Pancreas (tissue), 10 donors: ENCODE measurements around the gene TFF1. TPM values are rescaled to one million over a fixed set of nuclear protein-coding genes. Genes with fewer than 3 reads are reported as not detected.
A peak's percentile ranks its signal among the peaks of the same experiment; 100 is the strongest.

Experiments
- ATAC-seq, 4 donors: fragments of 200-7000 bp; cut with Tn5 transposase; one replicate each; pipeline versions ENCODE4 v1.8.0 to v1.9.1; 2020; ENCODE audit warnings: mild to moderate bottlenecking in 4 of 4, moderate library complexity in 4 of 4
- DNase-seq, 6 donors: peaks; one replicate each; pipeline ENCODE4 v3.0.0-alpha.2; 2020
- FAIRE-seq: peaks from 2 replicates; lab custom pipeline; 2012; peaks lifted over from hg19 to GRCh38; lab: Jason Lieb, UNC
- H3K27ac ChIP-seq, 4 donors: fragments of 200-600 bp; sonication (generic); 1 replicate in 3 of 4; 2 replicates in 1 of 4; pipeline versions ENCODE4 v1.5.0 to v1.8.0; 2020
- H3K27me3 ChIP-seq, 4 donors: fragments of 200-600 bp; one replicate each; pipeline ENCODE4 v1.8.0; 2021
- H3K36me3 ChIP-seq, 3 donors: fragments of 200-600 bp; sonication (generic) in 1 of 3; one replicate each; pipeline versions ENCODE4 v1.5.0 to v1.8.0; 2020 to 2021
- H3K4me1 ChIP-seq, 3 donors: fragments of 200-600 bp; one replicate each; pipeline ENCODE4 v1.8.0; 2021
- H3K4me3 ChIP-seq, 4 donors: fragments of 200-600 bp; sonication (generic) in 2 of 4; one replicate each; pipeline versions ENCODE4 v1.5.0 to v1.8.0; 2020 to 2021
- H3K9me3 ChIP-seq, 4 donors: fragments of 200-600 bp; one replicate each; pipeline ENCODE4 v1.8.0; 2021
- WGBS, 2 donors: extraction: QIAGEN DNeasy Blood & Tissue Kit; methylation state at CpG; one replicate each; pipeline ENCODE4 v1.1.7; 2013; 5-methylcytosine and 5-hydroxymethylcytosine counted together
- intact Hi-C, 3 donors: fragments of 100-400 bp; cut with DNase I; formaldehyde crosslinking; loops; one replicate each; pipeline versions ENCODE4 v1.11.1 to v1.14.2; 2022
- polyA plus RNA-seq, 2 donors: library from polyadenylated mRNA; stranded (reverse); fragments of 200-250 nt; gene quantifications; one replicate each; pipeline ENCODE4 v1.2.3, GENCODE V29; 2013
- total RNA-seq, 6 donors: library from RNA; stranded (reverse); fragmentation: NEBNext Ultra II Directional in 4 of 6; extraction: Animal tissue kit (Norgen Biotek cat#: 25700) in 4 of 6; gene quantifications; one replicate each; pipeline versions ENCODE4 v1.2.1 to v1.2.4, GENCODE V29; 2021 to 2023
- TF ChIP-seq, protein P1 (sequence below), 4 donors: fragments of 200-600 bp; sonication (generic) in 3 of 4; IDR thresholded peaks; one replicate each; pipeline versions ENCODE4 v1.5.0 to v1.8.0; 2021; ENCODE audit warnings: antibody characterized with exemption in 4 of 4
- donor health status: healthy with polysubstance abuse.
- donor health status: DM: no; HTN: no; CAD: no; lungs with moderate emphysema.
- donor health status: DM: no; HTN: no; CAD: no.
- donor health status: control.
- donor health status: control.
- donor health status: Bipolar disorder and iron deficiency.
- donor health status: DM: yes; HTN: yes; CAD: no.
- donor health status: DM: no; HTN: no; CAD: no.
- donor health status: DM: no; HTN: no; CAD: no.
- donor health status: DM: yes; HTN: yes; CAD: no.

TFF1 gene
- total and polyA plus RNA-seq, 8 donors = 0.80 to 40.6 (median 2.9) TPM; not detected in 1

- H3K27me3 ChIP-seq = no peaks in the 10 kb centered on the region
- H3K36me3 ChIP-seq = no peaks in the 10 kb centered on the region
- FAIRE-seq = no peak
- no peak for DNase-seq
- H3K4me3 ChIP-seq = no peak overlapping the region
- no peak overlapping the region for H3K27ac ChIP-seq
- TF ChIP-seq, protein P1, sequence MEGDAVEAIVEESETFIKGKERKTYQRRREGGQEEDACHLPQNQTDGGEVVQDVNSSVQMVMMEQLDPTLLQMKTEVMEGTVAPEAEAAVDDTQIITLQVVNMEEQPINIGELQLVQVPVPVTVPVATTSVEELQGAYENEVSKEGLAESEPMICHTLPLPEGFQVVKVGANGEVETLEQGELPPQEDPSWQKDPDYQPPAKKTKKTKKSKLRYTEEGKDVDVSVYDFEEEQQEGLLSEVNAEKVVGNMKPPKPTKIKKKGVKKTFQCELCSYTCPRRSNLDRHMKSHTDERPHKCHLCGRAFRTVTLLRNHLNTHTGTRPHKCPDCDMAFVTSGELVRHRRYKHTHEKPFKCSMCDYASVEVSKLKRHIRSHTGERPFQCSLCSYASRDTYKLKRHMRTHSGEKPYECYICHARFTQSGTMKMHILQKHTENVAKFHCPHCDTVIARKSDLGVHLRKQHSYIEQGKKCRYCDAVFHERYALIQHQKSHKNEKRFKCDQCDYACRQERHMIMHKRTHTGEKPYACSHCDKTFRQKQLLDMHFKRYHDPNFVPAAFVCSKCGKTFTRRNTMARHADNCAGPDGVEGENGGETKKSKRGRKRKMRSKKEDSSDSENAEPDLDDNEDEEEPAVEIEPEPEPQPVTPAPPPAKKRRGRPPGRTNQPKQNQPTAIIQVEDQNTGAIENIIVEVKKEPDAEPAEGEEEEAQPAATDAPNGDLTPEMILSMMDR (IDR thresholded peaks at IDR 0.05) = no peak
- no peak for ATAC-seq
- intact Hi-C loops = no loop called here
- 68 to 71% methylated on average over 2 of the region's 2 CpGs for WGBS, 2 donors
- H3K9me3 ChIP-seq = no peaks in the 10 kb centered on the region
- H3K4me1 ChIP-seq = no peaks in the 10 kb centered on the region
Observed at GRCh38 chr21:42360317-42360716, 6.0 kb downstream of the TFF1 start.

GRCh38 chr21:42358937-42359336 is 7.4 kb downstream of the TFF1 start:
- H3K27me3 ChIP-seq = no peaks in the 10 kb centered on the region
- peak in 1 of 6 donors; percentile 23 for DNase-seq

GRCh38 chr21:42358261-42358660 is 8.1 kb downstream of the TFF1 start:
- ATAC-seq (no peak), FAIRE-seq (no peak), DNase-seq (peak in 1 of 6 donors; percentile 14)
- no peaks in the 10 kb centered on the region for H3K36me3 ChIP-seq
- TF ChIP-seq, protein P1 (IDR thresholded peaks at IDR 0.05) = no peak
- intact Hi-C loops = no loop called here
- no peaks in the 10 kb centered on the region for H3K4me1 ChIP-seq
- H3K4me3 ChIP-seq = no peak overlapping the region
- no peaks in the 10 kb centered on the region for H3K27me3 ChIP-seq
- WGBS, 2 donors = 89 to 98% methylated on average over 12 of the region's 12 CpGs
- H3K27ac ChIP-seq = no peak overlapping the region
- H3K9me3 ChIP-seq = no peaks in the 10 kb centered on the region

More at GRCh38 chr21:42358937-42359336, 7.4 kb downstream of the TFF1 start:
- no peak for FAIRE-seq
- WGBS, 2 donors = 77 to 88% methylated on average over 13 of the region's 13 CpGs
- no peak overlapping the region for H3K27ac ChIP-seq
- H3K4me1 ChIP-seq = no peaks in the 10 kb centered on the region
- ATAC-seq = no peak
- H3K9me3 ChIP-seq = no peaks in the 10 kb centered on the region
- TF ChIP-seq, protein P1 (IDR thresholded peaks at IDR 0.05) = no peak
- no peaks in the 10 kb centered on the region for H3K36me3 ChIP-seq
- H3K4me3 ChIP-seq = no peak overlapping the region
- intact Hi-C loops = no loop called here

DNA sequence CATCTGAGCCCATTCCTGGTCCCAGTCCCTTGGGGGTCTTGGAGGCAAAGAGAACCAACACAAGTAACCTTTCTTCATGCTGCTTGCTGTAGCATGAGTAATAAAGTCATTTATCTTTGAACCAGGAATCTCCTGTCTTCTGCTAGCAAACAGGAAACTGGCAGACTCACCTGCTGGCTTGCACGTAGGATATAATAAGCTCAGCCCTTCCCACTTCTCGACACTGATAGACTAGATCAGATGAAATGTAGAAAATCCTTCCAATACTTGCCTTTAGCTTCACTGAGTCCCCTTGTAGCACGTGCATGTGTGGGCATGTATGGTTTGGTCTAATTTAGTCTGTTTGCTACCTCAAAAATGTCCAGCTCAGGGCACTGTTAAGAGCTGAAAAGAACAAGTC is 9.0 kb downstream of the TFF1 start:
- intact Hi-C loops = no loop called here
- no peaks in the 10 kb centered on the region for H3K36me3 ChIP-seq
- ATAC-seq (peak in 1 of 4 donors; percentile 56), FAIRE-seq (no peak), DNase-seq (no peak)
- TF ChIP-seq, protein P1 (IDR thresholded peaks at IDR 0.05) = no peak
- no peaks in the 10 kb centered on the region for H3K27me3 ChIP-seq
- H3K9me3 ChIP-seq = no peaks in the 10 kb centered on the region
- no peak overlapping the region for H3K27ac ChIP-seq
- 47 to 56% methylated on average over 3 of the region's 3 CpGs for WGBS, 2 donors
- no peaks in the 10 kb centered on the region for H3K4me1 ChIP-seq
- H3K4me3 ChIP-seq = no peak overlapping the region

- Histone ChIP-seq H3K9me3 (no peaks in the 10 kb centered on the region), H3K27me3 (no peaks in the 10 kb centered on the region), H3K36me3 (no peaks in the 10 kb centered on the region), H3K27ac (no peak overlapping the region), H3K4me1 (no peaks in the 10 kb centered on the region), H3K4me3 (no peak overlapping the region)
- TF ChIP-seq, protein P1 (IDR thresholded peaks at IDR 0.05) = no peak
- ATAC-seq (no peak), FAIRE-seq (no peak), DNase-seq (no peak)
- intact Hi-C loops = no loop called here
- 38 to 53% methylated on average over 6 of the region's 6 CpGs for WGBS, 2 donors
Observed at GRCh38 chr21:42356650-42357049, 9.7 kb downstream of the TFF1 start.
